Subcutaneous abdominal adipose tissue (tissue), 5 donors: ENCODE data around the gene HMGCS2.

Source experiments
- H3K27ac ChIP-seq: one replicate; pipeline ENCODE4 v1.7.0; 2013; ENCODE audit warnings: low read depth, mild to moderate bottlenecking, inconsistent platforms, low read length, moderate library complexity
- H3K27me3 ChIP-seq, 5 donors: one replicate each; pipeline ENCODE4 v1.7.0; 2013; ENCODE audit warnings: low read length in 5 of 5, inconsistent platforms in 1 of 5; ENCODE audit not compliant: control insufficient read depth in 5 of 5, insufficient read depth in 4 of 5
- H3K36me3 ChIP-seq, 5 donors: one replicate each; pipeline ENCODE4 v1.7.0; 2013; ENCODE audit warnings: low read length in 5 of 5; ENCODE audit not compliant: control insufficient read depth in 5 of 5, insufficient read depth in 5 of 5
- H3K4me1 ChIP-seq, 5 donors: one replicate each; pipeline ENCODE4 v1.7.0; 2013; ENCODE audit warnings: low read length in 5 of 5, mild to moderate bottlenecking in 3 of 5, moderate library complexity in 1 of 5; ENCODE audit not compliant: control insufficient read depth in 5 of 5, insufficient read depth in 5 of 5
- H3K4me3 ChIP-seq, 5 donors: one replicate each; pipeline ENCODE4 v1.7.0; 2013; ENCODE audit warnings: low read length in 5 of 5, low read depth in 1 of 5
- H3K9ac ChIP-seq, 5 donors: one replicate each; pipeline ENCODE4 v1.7.0; 2013; ENCODE audit warnings: low read length in 5 of 5, mild to moderate bottlenecking in 4 of 5, moderate library complexity in 3 of 5
- H3K9me3 ChIP-seq, 5 donors: one replicate each; pipeline ENCODE4 v1.7.0; 2013; ENCODE audit warnings: low read length in 5 of 5; ENCODE audit not compliant: control insufficient read depth in 5 of 5
- donor health status: healthy.
- donor health status: healthy.
- donor health status: healthy.
- donor health status: healthy.
- donor health status: healthy.

The HMGCS2 gene

GRCh38 chr1:119720866-119721440 is 47.8 kb downstream of the HMGCS2 start:
- Histone ChIP-seq H3K9me3 (no peaks in the 10 kb centered on the region), H3K4me3 (no peak overlapping the region), H3K27ac (no peak overlapping the region), H3K4me1 (peaks cover 0 to 4% (median 2%) of the 10 kb centered on the region in 5 donors), H3K36me3 (peaks cover 10 to 38% (median 35%) of the 10 kb centered on the region in 5 donors), H3K27me3 (no peaks in the 10 kb centered on the region), H3K9ac (no peak overlapping the region)

- no peaks in the 10 kb centered on the region for H3K9me3 ChIP-seq
- no peak overlapping the region for H3K27ac ChIP-seq
- H3K4me1 ChIP-seq: peaks cover 6 to 24% (median 15%) of the 10 kb centered on the region in 5 donors
- H3K9ac ChIP-seq: no peak overlapping the region
- peaks cover 6 to 26% (median 16%) of the 10 kb centered on the region in 5 donors for H3K36me3 ChIP-seq
- H3K4me3 ChIP-seq: no peak overlapping the region
- H3K27me3 ChIP-seq: no peaks in the 10 kb centered on the region
Observed at GRCh38 chr1:119718972-119719371, 49.7 kb downstream of the HMGCS2 start.

GRCh38 chr1:119718409-119718808 is 50.3 kb downstream of the HMGCS2 start:
- Histone ChIP-seq H3K36me3 (peaks cover 2 to 21% (median 11%) of the 10 kb centered on the region in 5 donors), H3K4me3 (no peak overlapping the region), H3K9ac (no peak overlapping the region), H3K27me3 (no peaks in the 10 kb centered on the region), H3K4me1 (peaks cover 6 to 29% (median 21%) of the 10 kb centered on the region in 5 donors), H3K27ac (no peak overlapping the region), H3K9me3 (no peaks in the 10 kb centered on the region)

- peaks cover 9 to 45% (median 38%) of the 10 kb centered on the region in 5 donors for H3K4me1 ChIP-seq
- H3K27ac ChIP-seq: no peak overlapping the region
- peak overlapping the region in 1 of 5 donors; percentile 10 for H3K4me3 ChIP-seq
- H3K9ac ChIP-seq: no peak overlapping the region
- H3K27me3 ChIP-seq: no peaks in the 10 kb centered on the region
- peaks cover 0 to 2% (median 0%) of the 10 kb centered on the region in 5 donors for H3K36me3 ChIP-seq
- no peaks in the 10 kb centered on the region for H3K9me3 ChIP-seq
Observed at GRCh38 chr1:119715542-119715941, 53.2 kb downstream of the HMGCS2 start.

GRCh38 chr1:119714583-119714982 is 54.1 kb downstream of the HMGCS2 start:
- no peaks in the 10 kb centered on the region for H3K27me3 ChIP-seq
- peak overlapping the region in 1 of 5 donors; percentile 17 for H3K4me3 ChIP-seq
- peaks cover 0 to under 1% (median 0%) of the 10 kb centered on the region in 5 donors for H3K36me3 ChIP-seq
- H3K9ac ChIP-seq: no peak overlapping the region
- no peaks in the 10 kb centered on the region for H3K9me3 ChIP-seq
- H3K27ac ChIP-seq: peak overlapping the region; percentile 74
- H3K4me1 ChIP-seq: peaks cover 9 to 45% (median 38%) of the 10 kb centered on the region in 5 donors

- H3K4me3 ChIP-seq: peak overlapping the region in 1 of 5 donors; percentile 17
Observed at GRCh38 chr1:119713749-119714456, 54.8 kb downstream of the HMGCS2 start.

GRCh38 chr1:119713039-119713748 is 55.5 kb downstream of the HMGCS2 start:
- Histone ChIP-seq H3K4me3 (peak overlapping the region in 4 of 5 donors; percentile 35 to 80 (median 53)), H3K36me3 (no peaks in the 10 kb centered on the region), H3K4me1 (peaks cover 9 to 45% (median 38%) of the 10 kb centered on the region in 5 donors), H3K9ac (peak overlapping the region in 3 of 5 donors; percentile 10 to 25 (median 11)), H3K27ac (peak overlapping the region; percentile 74), H3K9me3 (no peaks in the 10 kb centered on the region), H3K27me3 (no peaks in the 10 kb centered on the region)

More at GRCh38 chr1:119713749-119714456, 54.8 kb downstream of the HMGCS2 start:
- Histone ChIP-seq H3K27me3 (no peaks in the 10 kb centered on the region), H3K4me1 (peaks cover 9 to 45% (median 38%) of the 10 kb centered on the region in 5 donors), H3K36me3 (no peaks in the 10 kb centered on the region), H3K9me3 (no peaks in the 10 kb centered on the region), H3K9ac (peak overlapping the region in 1 of 5 donors; percentile 5), H3K27ac (peak overlapping the region; percentile 74)

- Histone ChIP-seq H3K4me1 (peaks cover 9 to 45% (median 38%) of the 10 kb centered on the region in 5 donors), H3K27ac (peak overlapping the region; percentile 74), H3K9me3 (no peaks in the 10 kb centered on the region), H3K27me3 (no peaks in the 10 kb centered on the region), H3K4me3 (peak overlapping the region; percentile 58 to 89 (median 77)), H3K9ac (peak overlapping the region in 3 of 5 donors; percentile 10 to 41 (median 25)), H3K36me3 (no peaks in the 10 kb centered on the region)
Observed at GRCh38 chr1:119712342-119713038, 56.2 kb downstream of the HMGCS2 start.

- peaks cover 9 to 45% (median 38%) of the 10 kb centered on the region in 5 donors for H3K4me1 ChIP-seq
- H3K9ac ChIP-seq: peak within 1 kb of the TSS in 4 of 5 donors; percentile 4 to 41 (median 18)
- peak within 1 kb of the TSS; percentile 74 for H3K27ac ChIP-seq
- H3K4me3 ChIP-seq: peak within 1 kb of the TSS; percentile 58 to 89 (median 77)
- no peaks in the 10 kb centered on the region for H3K27me3 ChIP-seq
- H3K36me3 ChIP-seq: no peaks in the 10 kb centered on the region
- no peaks in the 10 kb centered on the region for H3K9me3 ChIP-seq
Observed at GRCh38 chr1:119711804-119712341, 56.8 kb downstream of the HMGCS2 start, which contains the start of gene PHGDH. Gene PHGDH (plus strand): TSS chr1:119711934. CDS start chr1:119712023, 89 bp downstream.
